Trophoblast cell (in vitro differentiated cells and primary cell): ENCODE results near the gene COL5A1.

Experiments
- DNase-seq, 2 donors: peaks; one replicate each; pipeline ENCODE4 v3.0.0-alpha.2; 2016
- H2AFZ ChIP-seq: 2 replicates; pipeline ENCODE4 v1.6.1; 2013; ENCODE audit warnings: low read length, moderate library complexity, mild to moderate bottlenecking; ENCODE audit not compliant: insufficient read depth, poor library complexity
- H2AK5ac ChIP-seq: 2 replicates; pipeline ENCODE4 v1.6.1; 2013; ENCODE audit warnings: mild to moderate bottlenecking, low read length
- H2BK120ac ChIP-seq: 2 replicates; pipeline ENCODE4 v1.6.1; 2013; ENCODE audit warnings: low read length, mild to moderate bottlenecking, moderate library complexity; ENCODE audit not compliant: insufficient read depth, poor library complexity
- H2BK12ac ChIP-seq: 2 replicates; pipeline ENCODE4 v1.6.1; 2013; ENCODE audit warnings: mild to moderate bottlenecking, low read length, moderate library complexity
- H2BK5ac ChIP-seq: 2 replicates; pipeline ENCODE4 v1.6.1; 2013; ENCODE audit warnings: low read length, low read depth, moderate library complexity, mild to moderate bottlenecking; ENCODE audit not compliant: poor library complexity
- H3K14ac ChIP-seq: 2 replicates; pipeline ENCODE4 v1.6.1; 2013; ENCODE audit warnings: mild to moderate bottlenecking, low read length
- H3K18ac ChIP-seq: 2 replicates; pipeline ENCODE4 v1.6.1; 2013; ENCODE audit warnings: mild to moderate bottlenecking, low read length
- H3K23ac ChIP-seq: 2 replicates; pipeline ENCODE4 v1.6.1; 2013; ENCODE audit warnings: low read length
- H3K27ac ChIP-seq: 2 replicates; pipeline ENCODE4 v1.5.1; 2013; ENCODE audit warnings: low read depth, mild to moderate bottlenecking, inconsistent platforms, low read length, moderate library complexity
- H3K27me3 ChIP-seq: 2 replicates; pipeline ENCODE4 v1.6.1; 2013; ENCODE audit warnings: inconsistent platforms, mild to moderate bottlenecking, low read length, moderate library complexity; ENCODE audit not compliant: insufficient read depth
- H3K36me3 ChIP-seq, 2 experiments: 1 replicate in 1 of 2; 2 replicates in 1 of 2; pipeline ENCODE4 v1.6.1; 2013; ENCODE audit warnings: low read length in 2 of 2, mild to moderate bottlenecking in 2 of 2, moderate library complexity in 1 of 2; ENCODE audit not compliant: insufficient read depth in 2 of 2, control insufficient read depth in 1 of 2
- H3K4ac ChIP-seq: 2 replicates; pipeline ENCODE4 v1.6.1; 2013; ENCODE audit warnings: low read depth, mild to moderate bottlenecking, low read length, moderate library complexity
- H3K4me1 ChIP-seq, 2 experiments: 1 replicate in 1 of 2; 2 replicates in 1 of 2; pipeline ENCODE4 v1.6.1; 2013; ENCODE audit warnings: low read length in 2 of 2, mild to moderate bottlenecking in 2 of 2, moderate library complexity in 1 of 2; ENCODE audit not compliant: insufficient read depth in 2 of 2, control insufficient read depth in 1 of 2
- H3K4me2 ChIP-seq: 2 replicates; pipeline ENCODE4 v1.6.1; 2013; ENCODE audit warnings: inconsistent platforms, mild to moderate bottlenecking, low read length, moderate library complexity
- H3K4me3 ChIP-seq: 2 replicates; pipeline ENCODE4 v1.5.1; 2013; ENCODE audit warnings: mild to moderate bottlenecking, low read depth, low read length, inconsistent platforms
- H3K79me1 ChIP-seq: one replicate; pipeline ENCODE4 v1.6.1; 2013; ENCODE audit warnings: low read length
- H3K79me2 ChIP-seq: 2 replicates; pipeline ENCODE4 v1.6.1; 2013; ENCODE audit warnings: low read length, mild to moderate bottlenecking; ENCODE audit not compliant: control insufficient read depth, insufficient read depth, poor library complexity
- H3K9ac ChIP-seq: 2 replicates; pipeline ENCODE4 v1.6.1; 2013; ENCODE audit warnings: mild to moderate bottlenecking, low read length
- H3K9me3 ChIP-seq: 2 replicates; pipeline ENCODE4 v1.6.1; 2013; ENCODE audit warnings: low read depth, mild to moderate bottlenecking, control low read depth, inconsistent platforms, low read length; ENCODE audit not compliant: insufficient read depth
- H4K12ac ChIP-seq: 2 replicates; pipeline ENCODE4 v1.6.1; 2013; ENCODE audit warnings: low read depth, mild to moderate bottlenecking, low read length, moderate library complexity
- H4K8ac ChIP-seq: 2 replicates; pipeline ENCODE4 v1.6.1; 2013; ENCODE audit warnings: low read depth, mild to moderate bottlenecking, low read length, moderate library complexity
- H4K91ac ChIP-seq: one replicate; pipeline ENCODE4 v1.6.1; 2013; ENCODE audit warnings: low read depth, mild to moderate bottlenecking, low read length, moderate library complexity
- WGBS: extraction: QIAGEN DNeasy Blood & Tissue Kit; methylation state at CpG from one replicate; pipeline ENCODE4 v1.1.7; 2013; ENCODE audit warnings: missing lambda C conversion rate; ENCODE audit not compliant: insufficient read length, insufficient coverage; ENCODE audit errors: extremely low coverage; 5-methylcytosine and 5-hydroxymethylcytosine counted together

Gene COL5A1

GRCh38 chr9:134875371-134875770 is 233.8 kb downstream of the COL5A1 start:
- H2BK12ac ChIP-seq, result no peak overlapping the region
- no peak overlapping the region for H4K12ac ChIP-seq
- H4K91ac ChIP-seq, result no peak overlapping the region
- H3K79me1 ChIP-seq, result no peaks in the 10 kb centered on the region
- WGBS, result no CpG with 5 or more reads among the region's 1 CpG
- no peaks in the 10 kb centered on the region for H3K36me3 ChIP-seq
- no peaks in the 10 kb centered on the region for H3K27me3 ChIP-seq
- H3K4me1 ChIP-seq, result no peaks in the 10 kb centered on the region
- H3K23ac ChIP-seq, result no peak overlapping the region
- H3K18ac ChIP-seq, result no peak overlapping the region
- no peak overlapping the region for H2BK120ac ChIP-seq
- H3K4ac ChIP-seq, result no peak overlapping the region
- H3K4me2 ChIP-seq, result no peak overlapping the region
- peak overlapping the region; percentile 43 for H3K9ac ChIP-seq
- no peak overlapping the region for H3K27ac ChIP-seq
- peaks cover 2% of the 10 kb centered on the region for H3K9me3 ChIP-seq
- no peak overlapping the region for H4K8ac ChIP-seq
- no peak overlapping the region for H2AK5ac ChIP-seq
- no peak overlapping the region for H3K14ac ChIP-seq
- H2BK5ac ChIP-seq, result no peak overlapping the region
- no peak for DNase-seq
- H3K4me3 ChIP-seq, result no peak overlapping the region
- H2AFZ ChIP-seq, result no peak overlapping the region
- H3K79me2 ChIP-seq, result no peaks in the 10 kb centered on the region

GRCh38 chr9:134877541-134877940 is 235.9 kb downstream of the COL5A1 start:
- Histone ChIP-seq H3K36me3 (no peaks in the 10 kb centered on the region), H3K79me2 (no peaks in the 10 kb centered on the region), H4K8ac (no peak overlapping the region), H3K4me1 (no peaks in the 10 kb centered on the region), H3K9ac (no peak overlapping the region), H3K4me2 (no peak overlapping the region), H2BK120ac (no peak overlapping the region), H3K27ac (no peak overlapping the region), H3K9me3 (no peaks in the 10 kb centered on the region), H3K14ac (no peak overlapping the region), H3K4me3 (no peak overlapping the region), H2AFZ (no peak overlapping the region), H2AK5ac (no peak overlapping the region), H4K91ac (no peak overlapping the region), H3K27me3 (no peaks in the 10 kb centered on the region), H4K12ac (no peak overlapping the region), H2BK12ac (no peak overlapping the region), H3K23ac (no peak overlapping the region), H3K4ac (no peak overlapping the region), H3K18ac (no peak overlapping the region), H3K79me1 (no peaks in the 10 kb centered on the region), H2BK5ac (no peak overlapping the region)
- no CpG with 5 or more reads among the region's 4 CpGs for WGBS
- DNase-seq, result no peak

GRCh38 chr9:134879664-134880483 is 238.3 kb downstream of the COL5A1 start:
- WGBS, result no CpG with 5 or more reads among the region's 13 CpGs
- Histone ChIP-seq H3K27ac (no peak overlapping the region), H3K18ac (no peak overlapping the region)

GRCh38 chr9:134880484-134881312 is 239.1 kb downstream of the COL5A1 start, which contains the start of gene FCN2:
TSS of gene FCN2 (plus strand) at chr9:134880810. CDS start at chr9:134880822, 12 bp downstream.
- H3K18ac ChIP-seq, result no peak within 1 kb of the TSS
- no peak within 1 kb of the TSS for H4K12ac ChIP-seq
- H3K9ac ChIP-seq, result no peak within 1 kb of the TSS
- no peaks in the 10 kb centered on the region for H3K36me3 ChIP-seq
- no CpG with 5 or more reads among the region's 25 CpGs for WGBS
- H4K8ac ChIP-seq, result no peak within 1 kb of the TSS
- no peak within 1 kb of the TSS for H2AFZ ChIP-seq
- H3K9me3 ChIP-seq, result no peaks in the 10 kb centered on the region
- H3K14ac ChIP-seq, result no peak within 1 kb of the TSS
- H3K27ac ChIP-seq, result no peak within 1 kb of the TSS
- H4K91ac ChIP-seq, result no peak within 1 kb of the TSS
- H2AK5ac ChIP-seq, result no peak within 1 kb of the TSS
- H3K23ac ChIP-seq, result no peak within 1 kb of the TSS
- no peaks in the 10 kb centered on the region for H3K4me1 ChIP-seq
- H2BK12ac ChIP-seq, result no peak within 1 kb of the TSS
- no peaks in the 10 kb centered on the region for H3K27me3 ChIP-seq
- no peaks in the 10 kb centered on the region for H3K79me2 ChIP-seq
- no peak within 1 kb of the TSS for H3K4me2 ChIP-seq
- no peak within 1 kb of the TSS for H2BK5ac ChIP-seq
- H3K4me3 ChIP-seq, result no peak within 1 kb of the TSS
- DNase-seq, result no peak
- H3K4ac ChIP-seq, result no peak within 1 kb of the TSS
- H2BK120ac ChIP-seq, result no peak within 1 kb of the TSS
- no peaks in the 10 kb centered on the region for H3K79me1 ChIP-seq

More at GRCh38 chr9:134879664-134880483, 238.3 kb downstream of the COL5A1 start:
- H3K79me1 ChIP-seq, result no peaks in the 10 kb centered on the region
- H3K23ac ChIP-seq, result no peak overlapping the region
- H3K27me3 ChIP-seq, result no peaks in the 10 kb centered on the region
- no peak overlapping the region for H4K8ac ChIP-seq
- no peak overlapping the region for H4K12ac ChIP-seq
- no peak overlapping the region for H3K9ac ChIP-seq
- H3K4me1 ChIP-seq, result no peaks in the 10 kb centered on the region
- H3K4ac ChIP-seq, result no peak overlapping the region
- H3K36me3 ChIP-seq, result no peaks in the 10 kb centered on the region
- H3K9me3 ChIP-seq, result no peaks in the 10 kb centered on the region
- H3K4me2 ChIP-seq, result no peak overlapping the region
- no peak overlapping the region for H2BK5ac ChIP-seq
- no peak overlapping the region for H4K91ac ChIP-seq
- no peak for DNase-seq
- no peak overlapping the region for H2AFZ ChIP-seq
- no peak overlapping the region for H2AK5ac ChIP-seq
- H2BK12ac ChIP-seq, result no peak overlapping the region
- H2BK120ac ChIP-seq, result no peak overlapping the region
- no peak overlapping the region for H3K14ac ChIP-seq
- H3K79me2 ChIP-seq, result no peaks in the 10 kb centered on the region
- no peak overlapping the region for H3K4me3 ChIP-seq
